GM10266 (cell line): Measurements from ENCODE around the gene ABCC3.

Experiments used
- DNase-seq: peaks from one replicate; pipeline ENCODE4 v3.0.0; 2012; ENCODE audit errors: extremely low spot score
- CTCF ChIP-seq: IDR thresholded peaks from 2 replicates; pipeline ENCODE4 v1.5.1; 2012; ENCODE audit warnings: mild to moderate bottlenecking, low read depth; ENCODE audit not compliant: control insufficient read depth, insufficient read depth; ENCODE audit errors: missing control alignments

Gene ABCC3

GRCh38 chr17:50661795-50662391 lies 27.2 kb downstream of the ABCC3 start:
- DNase-seq, result no peak
- no peak for TF ChIP-seq CTCF

- DNase-seq, result no peak
- no peak for TF ChIP-seq CTCF
Measured at GRCh38 chr17:50662632-50663225, 28.0 kb downstream of the ABCC3 start.

- no peak for DNase-seq
- no peak for TF ChIP-seq CTCF
Measured at GRCh38 chr17:50663812-50664374, 29.2 kb downstream of the ABCC3 start.

GRCh38 chr17:50664788-50665458 lies 30.2 kb downstream of the ABCC3 start:
- TF ChIP-seq CTCF, result no peak
- no peak for DNase-seq

GRCh38 chr17:50665838-50666237 lies 31.2 kb downstream of the ABCC3 start:
- no peak for DNase-seq
- no peak for TF ChIP-seq CTCF

GRCh38 chr17:50666316-50666715 lies 31.6 kb downstream of the ABCC3 start:
- no peak for TF ChIP-seq CTCF
- no peak for DNase-seq
